Endothelial cell of umbilical vein (primary cell): ENCODE data around the gene ANKRD63. TPM values are rescaled to one million over a fixed set of nuclear protein-coding genes. Genes with fewer than 3 reads are reported as not detected.

Experiments used
- BruUV-seq: library from RNA; stranded (reverse); fragments of 400-500 nt; replicated peaks from 2 replicates; lab custom pipeline; 2021; lab: Mats Ljungman, UMichigan
- CTCF ChIA-PET: fragments of 300-600, 350-600 bp; sonication (Branson Sonifier 250); formaldehyde crosslinking; loops from one replicate; lab custom pipeline; 2021; ENCODE audit warnings: antibody characterized with exemption, inconsistent platforms; lab: Charles Lee
- POLR2A ChIA-PET: fragments of 300-600, 350-600 bp; sonication (Branson Sonifier 250); formaldehyde crosslinking; loops from one replicate; lab custom pipeline; 2021; ENCODE audit warnings: antibody characterized with exemption, inconsistent platforms; lab: Charles Lee
- DNase-seq: peaks from one replicate; pipeline ENCODE4 v3.0.0-alpha.2; 2011; ENCODE audit warnings: low read depth, low spot score
- FAIRE-seq: peaks from 2 replicates; lab custom pipeline; 2011; peaks lifted over from hg19 to GRCh38; lab: Jason Lieb, UNC
- H2AFZ ChIP-seq: 2 replicates; pipeline ENCODE4 v1.6.0; 2012; ENCODE audit warnings: low read depth, low read length, control low read depth, inconsistent platforms
- H3K27ac ChIP-seq: 2 replicates; pipeline ENCODE4 v1.5.1; 2011; ENCODE audit warnings: low read depth, mild to moderate bottlenecking, control low read depth, low read length, moderate library complexity; ENCODE audit not compliant: insufficient read depth
- H3K27me3 ChIP-seq, 2 experiments: 2 replicates each; pipeline versions ENCODE4 v1.6.0 to v1.6.1; 2011; ENCODE audit warnings: low read length in 2 of 2, mixed read lengths in 1 of 2; ENCODE audit not compliant: control insufficient read depth in 2 of 2, insufficient read depth in 2 of 2
- H3K36me3 ChIP-seq, 2 experiments: 2 replicates in 1 of 2; 3 replicates in 1 of 2; pipeline ENCODE4 v1.5.1; 2011; ENCODE audit warnings: low read length in 2 of 2, mild to moderate bottlenecking in 1 of 2, moderate library complexity in 1 of 2; ENCODE audit not compliant: control insufficient read depth in 2 of 2, insufficient read depth in 2 of 2; ENCODE audit errors: extremely low read depth in 1 of 2
- H3K4me1 ChIP-seq: 3 replicates; pipeline ENCODE4 v1.5.1; 2011; ENCODE audit warnings: mild to moderate bottlenecking, low read length; ENCODE audit not compliant: control insufficient read depth, insufficient read depth; ENCODE audit errors: extremely low read depth
- H3K4me2 ChIP-seq: 2 replicates; pipeline ENCODE4 v1.6.1; 2011; ENCODE audit warnings: low read length, control low read depth, mixed read lengths; ENCODE audit not compliant: insufficient read depth
- H3K4me3 ChIP-seq, 3 experiments: fragments of 200-600 bp in 1 of 3; sonication (generic), shearing (Covaris generic) in 1 of 3; replicated peaks in 1 of 3; 2 replicates each; pipeline ENCODE4 v1.5.1; 2011 to 2016; ENCODE audit warnings: control low read depth in 3 of 3, low read length in 3 of 3, mild to moderate bottlenecking in 2 of 3, inconsistent platforms in 1 of 3, low read depth in 1 of 3, moderate library complexity in 1 of 3; ENCODE audit not compliant: insufficient read depth in 1 of 3
- H3K79me2 ChIP-seq: 2 replicates; pipeline ENCODE4 v1.6.0; 2012; ENCODE audit warnings: low read length, inconsistent platforms; ENCODE audit not compliant: control insufficient read depth, insufficient read depth
- H3K9ac ChIP-seq: replicated peaks from 2 replicates; pipeline ENCODE3; 2011; ENCODE audit warnings: low read length, control low read depth; ENCODE audit not compliant: insufficient read depth; ENCODE audit errors: extremely low read depth
- H3K9me1 ChIP-seq: replicated peaks from 3 replicates; pipeline ENCODE4 v1.6.0; 2011; ENCODE audit warnings: mild to moderate bottlenecking, low read length; ENCODE audit not compliant: control insufficient read depth, insufficient read depth; ENCODE audit errors: extremely low read depth
- H3K9me3 ChIP-seq: replicated peaks from 2 replicates; pipeline ENCODE4 v1.5.1; 2012; ENCODE audit warnings: low read length, inconsistent platforms; ENCODE audit not compliant: control insufficient read depth, insufficient read depth
- H4K20me1 ChIP-seq: replicated peaks from 2 replicates; pipeline ENCODE3; 2011; ENCODE audit warnings: mild to moderate bottlenecking, low read length; ENCODE audit not compliant: control insufficient read depth, insufficient read depth; ENCODE audit errors: extremely low read depth
- CTCF ChIP-seq, 2 donors: IDR thresholded peaks; 1 replicate in 1 of 2; 2 replicates in 1 of 2; pipeline ENCODE4 v1.5.1; 2011; ENCODE audit warnings: low read length in 2 of 2, mild to moderate bottlenecking in 2 of 2, moderate library complexity in 2 of 2, control low read depth in 1 of 2, inconsistent platforms in 1 of 2, low read depth in 1 of 2; ENCODE audit not compliant: insufficient read depth in 1 of 2; ENCODE audit errors: extremely low read depth in 1 of 2
- EZH2 ChIP-seq: IDR thresholded peaks from 2 replicates; pipeline ENCODE4 v1.6.1; 2012; ENCODE audit warnings: borderline replicate concordance, low read depth, mild to moderate bottlenecking, moderate library complexity, low read length, inconsistent platforms; ENCODE audit not compliant: severe bottlenecking
- FOS ChIP-seq: IDR thresholded peaks from 2 replicates; pipeline ENCODE4 v1.6.1; 2011; ENCODE audit warnings: mild to moderate bottlenecking, low read length, moderate library complexity, borderline replicate concordance; ENCODE audit not compliant: insufficient read depth
- GATA2 ChIP-seq: IDR thresholded peaks from 2 replicates; pipeline ENCODE4 v1.7.0; 2011; ENCODE audit warnings: low read depth, mild to moderate bottlenecking, moderate library complexity, mixed read lengths, low read length; ENCODE audit not compliant: insufficient read length, insufficient read depth
- JUN ChIP-seq: IDR thresholded peaks from 2 replicates; pipeline ENCODE4 v1.6.1; 2011; ENCODE audit warnings: borderline replicate concordance, low read depth; ENCODE audit not compliant: insufficient read length, insufficient read depth
- MAX ChIP-seq: IDR thresholded peaks from 2 replicates; pipeline ENCODE4 v1.6.1; 2011; ENCODE audit not compliant: insufficient read depth, insufficient read length
- MYC ChIP-seq: IDR thresholded peaks from one replicate; pipeline ENCODE4 v1.6.1; 2011; ENCODE audit warnings: mild to moderate bottlenecking, low read depth, low read length
- POLR2A ChIP-seq: IDR thresholded peaks from 2 replicates; pipeline ENCODE4 v1.6.1; 2012; ENCODE audit warnings: low read depth, mild to moderate bottlenecking, control low read depth, low read length
- POLR2AphosphoS5 ChIP-seq: IDR thresholded peaks from 2 replicates; pipeline ENCODE4 v1.6.1; 2012; ENCODE audit warnings: low read depth, mild to moderate bottlenecking, control low read depth, low read length, moderate library complexity; ENCODE audit not compliant: insufficient read depth
- dilution Hi-C: fragments of 300-500 bp; cut with MboI; formaldehyde crosslinking; loops from one replicate; pipeline ENCODE4 v1.15.0; 2019; ENCODE audit warnings: low sequenced_read_pairs; ENCODE audit not compliant: extremely low pct_ligation_motif_present
- intact Hi-C: fragments of 100-400 bp; cut with micrococcal nuclease; formaldehyde crosslinking; loops from one replicate; pipeline ENCODE4 v1.10.0; 2022
- polyA plus RNA-seq, 4 experiments: library from polyadenylated mRNA; depleted of rRNA in 3 of 4; stranded (reverse) in 3 of 4; unstranded in 1 of 4; fragments of >200 nt; gene quantifications; 2 replicates each; pipeline versions ENCODE4 v1.2.1 to v1.2.3, GENCODE V29; 2011 to 2012; ENCODE audit warnings: missing spikeins in 1 of 4
- total RNA-seq: library from RNA; stranded (reverse); gene quantifications from 2 replicates; pipeline ENCODE4 v1.2.3, GENCODE V29; 2021

ANKRD63 gene
- total and polyA plus RNA-seq, 2 donors (not counting 3 experiments of a cell fraction or from before 2014, with no cell fraction given) = not detected

- ChIA-PET POLR2A (no interaction called here), CTCF (interaction anchor here (1.0 to 20.1 kb wide), 8 partner anchors 10 to 74 kb away, joined by 3 to 879 read pairs (median 4); partner anchors contain the start of genes ANKRD63 and PAK6)
- no peak overlapping the region for H2AFZ ChIP-seq
- dilution Hi-C loops (no loop called here), intact Hi-C loops (no loop called here)
- no peak overlapping the region for H3K4me3 ChIP-seq
- DNase-seq (no peak), FAIRE-seq (no peak)
- H3K4me2 ChIP-seq = no peak overlapping the region
- H3K27ac ChIP-seq = no peak overlapping the region
- peaks cover 9% of the 10 kb centered on the region for H3K4me1 ChIP-seq
- no peak overlapping the region for H3K9ac ChIP-seq
- no peaks in the 10 kb centered on the region for H4K20me1 ChIP-seq
- no peaks in the 10 kb centered on the region for H3K36me3 ChIP-seq
- no peaks in the 10 kb centered on the region for H3K9me3 ChIP-seq
- H3K27me3 ChIP-seq = peaks cover 3 to 7% of the 10 kb centered on the region in 2 experiments
- no peaks in the 10 kb centered on the region for H3K79me2 ChIP-seq
- no TSS peak for BruUV-seq
- no peak for TF ChIP-seq CTCF (IDR thresholded peaks at IDR 0.05; ENCODE audit: extremely low read depth in 1 of 2, insufficient read depth in 1 of 2, low read depth in 1 of 2, low read length in 2 of 2)
- no peak for TF ChIP-seq POLR2AphosphoS5
- no peak for TF ChIP-seq FOS
- no peak for TF ChIP-seq GATA2
- TF ChIP-seq MAX = no peak
- TF ChIP-seq POLR2A = no peak
- TF ChIP-seq EZH2 = no peak
- TF ChIP-seq JUN = no peak
- TF ChIP-seq MYC = no peak
- H3K9me1 ChIP-seq = no peaks in the 10 kb centered on the region
Measured at GRCh38 chr15:40264321-40265153, 18.3 kb downstream of the ANKRD63 start.
